ENCODE measurements around the gene CKAP4.

The CKAP4 gene, protein sequence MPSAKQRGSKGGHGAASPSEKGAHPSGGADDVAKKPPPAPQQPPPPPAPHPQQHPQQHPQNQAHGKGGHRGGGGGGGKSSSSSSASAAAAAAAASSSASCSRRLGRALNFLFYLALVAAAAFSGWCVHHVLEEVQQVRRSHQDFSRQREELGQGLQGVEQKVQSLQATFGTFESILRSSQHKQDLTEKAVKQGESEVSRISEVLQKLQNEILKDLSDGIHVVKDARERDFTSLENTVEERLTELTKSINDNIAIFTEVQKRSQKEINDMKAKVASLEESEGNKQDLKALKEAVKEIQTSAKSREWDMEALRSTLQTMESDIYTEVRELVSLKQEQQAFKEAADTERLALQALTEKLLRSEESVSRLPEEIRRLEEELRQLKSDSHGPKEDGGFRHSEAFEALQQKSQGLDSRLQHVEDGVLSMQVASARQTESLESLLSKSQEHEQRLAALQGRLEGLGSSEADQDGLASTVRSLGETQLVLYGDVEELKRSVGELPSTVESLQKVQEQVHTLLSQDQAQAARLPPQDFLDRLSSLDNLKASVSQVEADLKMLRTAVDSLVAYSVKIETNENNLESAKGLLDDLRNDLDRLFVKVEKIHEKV

DNA sequence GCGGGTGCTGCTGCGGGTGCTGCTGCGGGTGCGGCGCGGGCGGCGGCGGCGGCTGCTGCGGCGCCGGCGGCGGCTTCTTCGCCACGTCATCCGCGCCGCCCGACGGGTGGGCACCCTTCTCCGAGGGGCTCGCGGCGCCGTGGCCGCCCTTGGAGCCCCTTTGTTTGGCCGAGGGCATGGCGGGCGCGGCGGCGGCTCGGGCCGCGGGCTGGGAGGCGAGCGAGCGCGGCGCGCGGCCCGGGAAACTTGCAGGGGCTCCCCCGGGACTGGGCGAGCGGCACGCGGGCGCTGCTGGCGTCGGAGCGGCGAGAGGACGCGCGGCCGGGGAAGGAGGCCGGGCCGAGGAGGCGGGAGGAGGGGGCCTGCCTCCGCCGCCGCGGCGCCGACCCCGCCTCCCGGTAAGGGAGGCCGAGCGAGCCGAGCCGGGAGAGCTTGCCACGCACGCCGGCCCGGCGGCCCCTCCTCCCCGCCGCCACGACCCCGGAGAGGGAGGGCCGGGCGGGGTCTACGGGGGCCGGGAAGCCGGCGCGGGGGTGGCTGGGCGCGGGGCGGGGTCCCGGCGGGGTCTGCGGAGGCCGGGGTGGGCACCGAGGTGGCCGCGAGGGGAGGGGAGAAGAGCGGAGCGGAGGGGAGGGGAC is at the start of gene CKAP4:
CKAP4 (minus strand) TSS at position 347 of the 638 bp plus-strand sequence; CDS start at position 178, 169 bp downstream.
- Histone ChIP-seq H3K4me3 (ENCODE audit: low read depth in 1 of 2, low read length in 2 of 2) (peak within 1 kb of the TSS; percentile 80 to 85), H3K4me1 (ENCODE audit: insufficient read depth, low read length) (peaks cover 37% of the 10 kb centered on the region), H3K27ac (ENCODE audit: low read depth, low read length) (peak within 1 kb of the TSS; percentile 91), H3K27me3 (ENCODE audit: control insufficient read depth in 1 of 2, insufficient read depth in 2 of 2, low read length in 2 of 2) (no peaks in the 10 kb centered on the region), H3K9me3 (ENCODE audit: low read length) (no peaks in the 10 kb centered on the region), H3K9ac (ENCODE audit: low read length) (peak within 1 kb of the TSS; percentile 92), H3K36me3 (ENCODE audit: insufficient read depth, low read length) (no peaks in the 10 kb centered on the region)

GRCh38 chr12:106297075-106297474 is 49.3 kb upstream of the CKAP4 start:
- peaks cover 11% of the 10 kb centered on the region for H3K4me1 ChIP-seq (ENCODE audit: insufficient read depth, low read length)
- no peak overlapping the region for H3K9ac ChIP-seq (ENCODE audit: low read length)
- no peaks in the 10 kb centered on the region for H3K36me3 ChIP-seq (ENCODE audit: insufficient read depth, low read length)
- H3K4me3 ChIP-seq (ENCODE audit: low read depth in 1 of 2, low read length in 2 of 2), result no peak overlapping the region
- H3K27ac ChIP-seq (ENCODE audit: low read depth, low read length), result no peak overlapping the region
- H3K27me3 ChIP-seq (ENCODE audit: control insufficient read depth in 1 of 2, insufficient read depth in 2 of 2, low read length in 2 of 2), result no peaks in the 10 kb centered on the region
- no peaks in the 10 kb centered on the region for H3K9me3 ChIP-seq (ENCODE audit: low read length)

- Histone ChIP-seq H3K27ac (ENCODE audit: low read depth, low read length) (no peak overlapping the region), H3K9ac (ENCODE audit: low read length) (no peak overlapping the region), H3K27me3 (ENCODE audit: control insufficient read depth in 1 of 2, insufficient read depth in 2 of 2, low read length in 2 of 2) (no peaks in the 10 kb centered on the region), H3K4me1 (ENCODE audit: insufficient read depth, low read length) (peaks cover 6% of the 10 kb centered on the region), H3K9me3 (ENCODE audit: low read length) (no peaks in the 10 kb centered on the region), H3K4me3 (ENCODE audit: low read depth in 1 of 2, low read length in 2 of 2) (no peak overlapping the region), H3K36me3 (ENCODE audit: insufficient read depth, low read length) (no peaks in the 10 kb centered on the region)
These were observed 48.5 kb upstream of the CKAP4 start for GRCh38 chr12:106296179-106296877.

GRCh38 chr12:106292339-106292738 is 44.5 kb upstream of the CKAP4 start:
- no peaks in the 10 kb centered on the region for H3K9me3 ChIP-seq (ENCODE audit: low read length)
- H3K4me1 ChIP-seq (ENCODE audit: insufficient read depth, low read length), result no peaks in the 10 kb centered on the region
- H3K9ac ChIP-seq (ENCODE audit: low read length), result no peak overlapping the region
- H3K4me3 ChIP-seq (ENCODE audit: low read depth in 1 of 2, low read length in 2 of 2), result no peak overlapping the region
- no peak overlapping the region for H3K27ac ChIP-seq (ENCODE audit: low read depth, low read length)
- no peaks in the 10 kb centered on the region for H3K27me3 ChIP-seq (ENCODE audit: control insufficient read depth in 1 of 2, insufficient read depth in 2 of 2, low read length in 2 of 2)
- H3K36me3 ChIP-seq (ENCODE audit: insufficient read depth, low read length), result no peaks in the 10 kb centered on the region

DNA sequence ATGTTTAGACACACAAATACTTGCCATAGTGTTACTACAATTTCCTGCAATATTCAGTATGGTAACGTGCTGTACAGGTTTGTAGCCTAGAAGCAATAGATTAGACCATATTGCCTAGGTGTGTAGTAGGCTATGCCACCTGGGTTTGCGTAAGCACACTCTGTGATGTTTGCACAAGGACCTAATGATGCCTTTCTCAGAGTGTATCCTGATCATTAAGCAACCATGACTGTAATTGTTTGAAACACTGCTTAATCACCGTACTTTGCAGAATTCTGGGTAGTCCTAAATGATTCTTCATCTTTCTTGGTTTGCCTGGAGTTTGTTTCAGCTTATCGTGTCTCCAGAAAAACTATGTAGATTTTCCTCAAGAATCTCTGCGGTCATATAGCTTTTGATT is 43.5 kb upstream of the CKAP4 start:
- no peak overlapping the region for H3K9ac ChIP-seq (ENCODE audit: low read length)
- no peaks in the 10 kb centered on the region for H3K9me3 ChIP-seq (ENCODE audit: low read length)
- H3K4me1 ChIP-seq (ENCODE audit: insufficient read depth, low read length), result no peaks in the 10 kb centered on the region
- H3K36me3 ChIP-seq (ENCODE audit: insufficient read depth, low read length), result no peaks in the 10 kb centered on the region
- no peaks in the 10 kb centered on the region for H3K27me3 ChIP-seq (ENCODE audit: control insufficient read depth in 1 of 2, insufficient read depth in 2 of 2, low read length in 2 of 2)
- H3K27ac ChIP-seq (ENCODE audit: low read depth, low read length), result no peak overlapping the region
- H3K4me3 ChIP-seq (ENCODE audit: low read depth in 1 of 2, low read length in 2 of 2), result no peak overlapping the region

GRCh38 chr12:106290666-106291065 is 42.8 kb upstream of the CKAP4 start:
- Histone ChIP-seq H3K4me1 (ENCODE audit: insufficient read depth, low read length) (no peaks in the 10 kb centered on the region), H3K9me3 (ENCODE audit: low read length) (no peaks in the 10 kb centered on the region), H3K27me3 (ENCODE audit: control insufficient read depth in 1 of 2, insufficient read depth in 2 of 2, low read length in 2 of 2) (no peaks in the 10 kb centered on the region), H3K27ac (ENCODE audit: low read depth, low read length) (no peak overlapping the region), H3K9ac (ENCODE audit: low read length) (no peak overlapping the region), H3K4me3 (ENCODE audit: low read depth in 1 of 2, low read length in 2 of 2) (no peak overlapping the region), H3K36me3 (ENCODE audit: insufficient read depth, low read length) (no peaks in the 10 kb centered on the region)

- H3K9me3 ChIP-seq (ENCODE audit: low read length), result no peaks in the 10 kb centered on the region
- no peaks in the 10 kb centered on the region for H3K36me3 ChIP-seq (ENCODE audit: insufficient read depth, low read length)
- no peak overlapping the region for H3K27ac ChIP-seq (ENCODE audit: low read depth, low read length)
- H3K4me1 ChIP-seq (ENCODE audit: insufficient read depth, low read length), result no peaks in the 10 kb centered on the region
- H3K4me3 ChIP-seq (ENCODE audit: low read depth in 1 of 2, low read length in 2 of 2), result no peak overlapping the region
- H3K9ac ChIP-seq (ENCODE audit: low read length), result no peak overlapping the region
- H3K27me3 ChIP-seq (ENCODE audit: control insufficient read depth in 1 of 2, insufficient read depth in 2 of 2, low read length in 2 of 2), result no peaks in the 10 kb centered on the region
These were observed 41.4 kb upstream of the CKAP4 start for GRCh38 chr12:106289196-106289681.

- Histone ChIP-seq H3K27ac (ENCODE audit: low read depth, low read length) (no peak overlapping the region), H3K9me3 (ENCODE audit: low read length) (no peaks in the 10 kb centered on the region), H3K4me3 (ENCODE audit: low read depth in 1 of 2, low read length in 2 of 2) (no peak overlapping the region), H3K9ac (ENCODE audit: low read length) (no peak overlapping the region), H3K27me3 (ENCODE audit: control insufficient read depth in 1 of 2, insufficient read depth in 2 of 2, low read length in 2 of 2) (no peaks in the 10 kb centered on the region), H3K36me3 (ENCODE audit: insufficient read depth, low read length) (no peaks in the 10 kb centered on the region), H3K4me1 (ENCODE audit: insufficient read depth, low read length) (no peaks in the 10 kb centered on the region)
These were observed 40.8 kb upstream of the CKAP4 start for GRCh38 chr12:106288494-106289195.

GRCh38 chr12:106288101-106288493 is 40.3 kb upstream of the CKAP4 start:
- no peak overlapping the region for H3K27ac ChIP-seq (ENCODE audit: low read depth, low read length)
- no peaks in the 10 kb centered on the region for H3K4me1 ChIP-seq (ENCODE audit: insufficient read depth, low read length)
- no peaks in the 10 kb centered on the region for H3K36me3 ChIP-seq (ENCODE audit: insufficient read depth, low read length)
- H3K9me3 ChIP-seq (ENCODE audit: low read length), result no peaks in the 10 kb centered on the region
- H3K4me3 ChIP-seq (ENCODE audit: low read depth in 1 of 2, low read length in 2 of 2), result no peak overlapping the region
- no peaks in the 10 kb centered on the region for H3K27me3 ChIP-seq (ENCODE audit: control insufficient read depth in 1 of 2, insufficient read depth in 2 of 2, low read length in 2 of 2)
- no peak overlapping the region for H3K9ac ChIP-seq (ENCODE audit: low read length)

DNA sequence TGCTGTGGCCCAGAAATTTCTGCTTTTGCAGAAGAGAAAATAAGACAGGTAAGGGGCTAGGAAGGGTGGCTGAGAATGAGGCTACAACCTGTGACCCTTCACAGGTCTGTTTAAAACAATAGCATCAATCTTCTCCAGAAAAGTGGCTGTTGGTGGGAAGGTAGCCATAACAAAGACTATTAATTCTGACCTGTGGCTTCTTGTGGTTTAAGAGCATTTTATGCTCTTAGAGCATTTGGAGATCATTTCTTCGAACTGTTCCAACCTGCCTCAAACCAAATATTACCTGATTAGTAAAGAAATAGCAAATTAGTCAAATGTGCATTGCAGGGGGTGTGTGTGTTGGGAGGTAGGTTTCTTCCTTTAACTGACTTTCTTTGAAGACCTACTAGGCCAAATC is 39.5 kb upstream of the CKAP4 start:
- Histone ChIP-seq H3K36me3 (ENCODE audit: insufficient read depth, low read length) (no peaks in the 10 kb centered on the region), H3K4me1 (ENCODE audit: insufficient read depth, low read length) (no peaks in the 10 kb centered on the region), H3K27me3 (ENCODE audit: control insufficient read depth in 1 of 2, insufficient read depth in 2 of 2, low read length in 2 of 2) (no peaks in the 10 kb centered on the region), H3K9me3 (ENCODE audit: low read length) (no peaks in the 10 kb centered on the region), H3K4me3 (ENCODE audit: low read depth in 1 of 2, low read length in 2 of 2) (no peak overlapping the region), H3K9ac (ENCODE audit: low read length) (no peak overlapping the region), H3K27ac (ENCODE audit: low read depth, low read length) (no peak overlapping the region)
